Left lung (tissue), 10 donors: Measurements from ENCODE around the gene CDCA5. TPM values are rescaled to one million over a fixed set of nuclear protein-coding genes. Genes with fewer than 3 reads are reported as not detected.

ENCODE experiments used
- ATAC-seq: fragments of 200-7000 bp; cut with Tn5 transposase; one replicate; pipeline ENCODE4 v1.9.1; 2020; ENCODE audit warnings: moderate library complexity
- DNase-seq, 4 donors: peaks; one replicate each; pipeline ENCODE4 v3.0.0-alpha.2; 2013 to 2020
- H3K27ac ChIP-seq, 2 donors: fragments of 200-600 bp; sonication (generic) in 1 of 2; one replicate each; pipeline versions ENCODE4 v1.5.0 to v1.8.0; 2020 to 2021
- H3K27me3 ChIP-seq, 2 donors: fragments of 200-600 bp; sonication (generic) in 1 of 2; one replicate each; pipeline versions ENCODE4 v1.5.0 to v1.8.0; 2020 to 2021
- H3K36me3 ChIP-seq, 2 donors: fragments of 200-600 bp; sonication (generic) in 1 of 2; one replicate each; pipeline versions ENCODE4 v1.5.0 to v1.8.0; 2020 to 2021
- H3K4me1 ChIP-seq, 2 donors: fragments of 200-600 bp; one replicate each; pipeline ENCODE4 v1.8.0; 2021
- H3K4me3 ChIP-seq, 2 donors: fragments of 200-600 bp; sonication (generic) in 1 of 2; one replicate each; pipeline versions ENCODE4 v1.5.0 to v1.8.0; 2020 to 2021; ENCODE audit warnings: mild to moderate bottlenecking in 1 of 2
- H3K9me3 ChIP-seq, 2 donors: fragments of 200-600 bp; sonication (generic) in 1 of 2; one replicate each; pipeline versions ENCODE4 v1.5.0 to v1.8.0; 2020 to 2021
- CTCF ChIP-seq, 2 donors: fragments of 200-600 bp; sonication (generic) in 1 of 2; IDR thresholded peaks; one replicate each; pipeline versions ENCODE4 v1.5.0 to v1.8.0; 2021; ENCODE audit warnings: antibody characterized with exemption in 2 of 2
- intact Hi-C, 2 donors: fragments of 100-400 bp; cut with DNase I; formaldehyde crosslinking; loops; one replicate each; pipeline versions ENCODE4 v1.11.2 to v1.14.2; 2022
- polyA plus RNA-seq, 6 donors: library from polyadenylated mRNA; unstranded; fragments of 120-200 nt; gene quantifications; one replicate each; pipeline ENCODE4 v1.2.1, GENCODE V29; 2013; ENCODE audit not compliant: insufficient read length in 6 of 6
- total RNA-seq, 2 donors: library from RNA; stranded (reverse); fragmentation: NEBNext Ultra II Directional; extraction: Animal tissue kit (Norgen Biotek cat#: 25700); gene quantifications; one replicate each; pipeline ENCODE4 v1.2.1, GENCODE V29; 2021
- donor health status: DM: no; HTN: yes; CAD: no.
- donor health status: DM: no; HTN: no; CAD: no.

Gene CDCA5
- total and polyA plus RNA-seq, 8 donors: 7.1 to 27.9 (median 14.5) TPM

DNA sequence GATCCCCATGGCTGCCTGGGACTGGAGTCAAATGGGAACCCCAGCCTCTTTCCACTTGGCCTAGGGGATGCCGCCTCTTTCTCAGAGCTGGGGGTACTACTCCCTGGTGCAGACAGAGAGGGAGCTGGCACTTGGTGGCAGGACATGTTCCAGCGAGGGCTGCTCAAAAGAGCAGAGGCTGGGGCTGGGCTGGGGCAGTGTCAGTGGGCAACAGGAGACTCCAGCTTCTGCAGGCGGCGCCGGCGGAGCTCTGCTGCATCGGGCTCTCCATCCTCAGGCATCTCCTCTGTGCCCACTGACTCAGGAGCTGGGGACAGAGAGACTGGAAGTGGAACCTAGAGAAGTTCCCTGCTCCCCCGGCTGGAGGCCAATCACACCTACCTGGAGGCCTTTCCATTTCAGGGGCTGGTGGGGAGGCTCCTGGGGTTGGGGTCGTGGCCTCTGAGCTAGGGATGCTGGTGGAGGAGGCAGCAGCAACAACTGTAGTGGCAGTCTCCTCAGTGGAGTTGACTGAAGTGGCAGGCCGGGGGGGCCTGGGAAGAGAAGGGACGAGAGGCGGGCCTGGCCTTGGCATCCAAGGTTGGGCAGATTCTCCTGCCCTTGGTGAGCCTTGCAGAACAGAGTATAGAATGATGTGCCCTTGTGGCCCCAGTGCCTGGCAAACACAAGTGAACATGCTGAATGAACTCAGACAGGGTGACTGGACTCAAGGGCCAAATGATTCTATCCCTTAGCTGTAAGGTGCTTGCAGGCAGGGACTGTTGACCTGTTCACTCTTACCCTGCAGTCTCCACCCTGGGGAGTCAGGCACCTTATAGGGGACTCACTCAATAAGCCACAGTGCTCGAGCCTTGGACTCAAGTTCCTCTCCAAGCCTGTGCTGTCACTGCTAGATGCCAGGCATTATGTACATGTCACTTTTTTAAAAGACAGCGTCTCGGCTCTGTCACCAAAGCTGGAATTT lies 44.6 kb upstream of the CDCA5 start:
- no peaks in the 10 kb centered on the region for H3K9me3 ChIP-seq
- H3K27ac ChIP-seq: no peak overlapping the region
- ATAC-seq (no peak), DNase-seq (no peak)
- intact Hi-C loops: no loop called here
- H3K36me3 ChIP-seq: peaks cover 0 to 88% of the 10 kb centered on the region in 2 donors
- H3K4me1 ChIP-seq: peaks cover 6 to 32% of the 10 kb centered on the region in 2 donors
- no peak for TF ChIP-seq CTCF (IDR thresholded peaks at IDR 0.05)
- H3K27me3 ChIP-seq: no peaks in the 10 kb centered on the region
- no peak overlapping the region for H3K4me3 ChIP-seq

DNA sequence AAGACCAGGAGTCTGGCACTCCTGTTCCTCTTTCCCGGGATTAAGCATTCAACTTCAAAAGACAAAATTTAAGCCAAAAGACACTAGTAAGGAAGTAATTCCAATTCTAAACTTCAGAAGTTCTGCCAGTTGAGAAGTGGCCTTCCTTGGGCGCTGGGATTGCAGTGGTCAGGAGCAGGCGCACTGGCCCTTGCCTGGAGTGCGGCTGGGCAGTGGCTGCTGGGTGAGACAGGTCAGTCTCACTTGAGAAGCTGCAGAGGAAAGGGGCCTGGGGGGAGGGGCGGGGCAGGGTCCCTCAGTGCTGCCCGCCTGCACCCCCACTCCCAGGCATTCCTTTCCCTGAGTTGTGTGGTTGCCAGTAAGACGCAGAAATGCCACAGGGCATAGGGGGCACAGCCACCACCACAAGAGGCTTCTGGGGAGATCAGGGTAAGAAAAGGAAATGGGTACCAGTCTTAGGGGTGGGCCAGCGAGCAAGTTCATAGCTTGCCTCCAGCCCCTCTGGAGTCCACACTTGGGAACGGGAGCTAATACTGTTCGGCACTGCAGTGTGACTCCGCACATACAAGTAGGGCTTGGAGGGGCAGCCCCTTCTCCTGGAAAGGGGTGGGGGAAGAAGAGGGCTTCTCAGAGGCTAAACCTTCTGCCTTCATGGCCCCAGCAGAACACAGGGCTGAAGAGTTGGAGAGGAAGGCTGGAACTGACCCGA lies 43.8 kb upstream of the CDCA5 start:
- no peaks in the 10 kb centered on the region for H3K27me3 ChIP-seq
- ATAC-seq (no peak), DNase-seq (no peak)
- intact Hi-C loops: no loop called here
- no peak for TF ChIP-seq CTCF (IDR thresholded peaks at IDR 0.05)
- H3K9me3 ChIP-seq: no peaks in the 10 kb centered on the region
- no peak overlapping the region for H3K4me3 ChIP-seq
- H3K27ac ChIP-seq: no peak overlapping the region
- peaks cover 0 to 84% of the 10 kb centered on the region in 2 donors for H3K36me3 ChIP-seq
- H3K4me1 ChIP-seq: peaks cover 2 to 32% of the 10 kb centered on the region in 2 donors

DNA sequence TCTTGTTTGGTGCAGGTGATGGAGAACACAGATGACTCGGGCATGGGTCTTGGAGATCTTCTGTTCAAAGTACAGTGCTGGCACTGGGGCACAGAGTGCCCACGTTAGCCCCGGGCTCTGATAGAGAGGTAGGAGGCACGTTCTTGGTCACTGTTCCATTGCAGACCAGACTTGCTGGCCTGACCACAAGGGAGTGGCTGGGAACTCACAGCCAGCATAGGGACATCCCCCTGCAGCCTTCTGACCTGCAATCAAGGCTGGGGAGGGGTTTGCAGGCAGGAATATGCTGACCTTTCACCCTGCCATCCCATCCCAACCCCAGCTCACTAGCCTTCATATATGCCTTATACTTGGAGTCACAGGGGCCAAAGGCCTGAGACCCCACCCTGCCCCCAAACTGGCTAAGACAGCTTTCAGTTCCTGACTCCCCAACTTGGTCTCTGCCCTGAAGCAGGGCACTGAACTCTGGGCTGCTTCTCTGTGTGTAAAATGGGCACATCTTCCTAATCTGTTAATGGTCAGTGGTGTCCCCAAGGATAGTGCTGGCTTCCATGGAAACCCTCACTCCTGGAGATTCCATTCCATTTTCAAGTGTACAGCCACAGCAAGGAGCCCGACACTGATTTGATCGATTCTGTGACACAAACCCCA lies 42.9 kb upstream of the CDCA5 start:
- TF ChIP-seq CTCF (IDR thresholded peaks at IDR 0.05): no peak
- no peak for ATAC-seq
- no peak overlapping the region for H3K4me3 ChIP-seq
- no peak overlapping the region for H3K27ac ChIP-seq
- no peaks in the 10 kb centered on the region for H3K27me3 ChIP-seq
- H3K4me1 ChIP-seq: peaks cover 0 to 26% of the 10 kb centered on the region in 2 donors
- intact Hi-C loops: no loop called here
- DNase-seq: no peak
- peaks cover 0 to 75% of the 10 kb centered on the region in 2 donors for H3K36me3 ChIP-seq
- H3K9me3 ChIP-seq: no peaks in the 10 kb centered on the region

DNA sequence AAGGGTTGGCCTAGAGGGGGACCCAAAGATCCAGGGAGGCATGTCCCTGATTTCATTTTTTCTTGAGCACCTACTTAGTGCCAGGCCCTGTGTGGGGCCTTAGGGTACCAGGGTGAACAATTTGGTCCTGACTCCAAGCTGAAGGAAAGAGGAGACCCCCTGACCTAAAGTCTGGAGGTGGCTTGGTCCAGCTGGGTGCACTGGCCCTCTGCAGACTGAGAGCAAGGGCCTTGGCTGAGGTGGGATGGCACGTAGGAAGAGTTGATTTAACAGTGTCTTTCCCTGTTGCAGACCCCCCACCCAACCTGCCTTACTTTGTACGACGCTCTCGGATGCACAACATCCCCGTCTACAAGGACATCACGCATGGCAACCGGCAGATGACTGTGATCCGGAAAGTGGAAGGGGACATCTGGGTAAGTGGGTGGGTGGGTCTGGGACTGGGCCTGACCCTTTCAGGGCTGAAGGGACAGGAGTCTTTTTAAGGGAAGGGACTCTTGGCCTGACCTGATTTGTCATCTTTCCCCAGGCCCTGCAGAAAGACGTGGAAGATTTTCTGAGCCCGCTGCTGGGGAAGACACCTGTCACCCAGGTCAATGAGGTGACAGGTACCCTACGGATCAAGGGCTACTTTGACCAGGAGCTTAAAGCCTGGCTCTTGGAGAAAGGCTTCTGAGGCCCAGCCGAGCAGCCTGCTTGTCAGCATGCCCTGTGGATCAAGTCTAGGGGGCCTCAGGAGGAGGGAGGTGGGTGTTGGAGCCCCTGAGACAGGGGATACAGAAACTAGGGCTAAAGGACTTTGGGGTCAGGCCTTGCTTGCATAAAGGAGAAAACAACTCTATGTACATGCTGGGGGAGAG lies 41.6 kb upstream of the CDCA5 start:
- intact Hi-C loops: no loop called here
- no peak for DNase-seq
- peaks cover 0 to 71% of the 10 kb centered on the region in 2 donors for H3K36me3 ChIP-seq
- H3K4me1 ChIP-seq: peaks cover 6 to 37% of the 10 kb centered on the region in 2 donors
- no peaks in the 10 kb centered on the region for H3K27me3 ChIP-seq
- no peak overlapping the region for H3K4me3 ChIP-seq
- no peak overlapping the region for H3K27ac ChIP-seq
- no peak for ATAC-seq
- H3K9me3 ChIP-seq: no peaks in the 10 kb centered on the region
- no peak for TF ChIP-seq CTCF (IDR thresholded peaks at IDR 0.05)
